ENCODE data around the gene TCF12.

DNA sequence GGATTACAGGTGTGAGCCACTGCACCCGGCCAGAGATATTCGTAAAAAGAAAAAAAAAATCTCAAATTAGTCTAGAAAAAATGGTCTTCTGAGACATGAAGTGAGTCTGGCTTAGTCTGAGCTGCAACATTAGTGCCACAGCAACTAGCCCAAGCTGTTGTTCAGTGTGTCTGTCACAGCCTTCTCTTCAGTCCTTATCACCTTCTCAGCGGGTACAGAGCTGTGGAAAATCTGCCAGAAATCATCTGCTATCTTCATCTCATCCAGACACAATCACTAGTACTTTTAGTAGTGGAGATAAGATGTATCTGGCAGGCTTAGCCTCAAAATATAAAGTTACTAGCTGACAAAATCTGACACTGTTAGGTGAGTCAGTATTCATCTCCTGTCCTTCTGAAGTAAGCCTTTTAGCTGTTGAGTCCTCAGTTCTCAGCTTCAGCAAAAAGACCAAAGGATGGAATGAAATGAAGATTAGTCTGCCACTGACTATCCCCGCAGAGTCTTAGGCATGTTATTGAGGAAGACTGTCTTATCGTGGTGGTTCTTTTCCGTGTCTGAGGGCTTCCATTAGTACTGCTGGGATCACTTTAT lies 337.4 kb downstream of the TCF12 start:
- no peak for TF ChIP-seq CTCF (IDR thresholded peaks at IDR 0.05; ENCODE audit: insufficient read depth, low read length)
- TF ChIP-seq POLR2AphosphoS5 (IDR thresholded peaks at IDR 0.05; ENCODE audit: low read depth), result no peak
- no peak for TF ChIP-seq GABPA (IDR thresholded peaks at IDR 0.05; ENCODE audit: low read depth)
- no peak for TF ChIP-seq SPI1 (IDR thresholded peaks at IDR 0.05; ENCODE audit: borderline replicate concordance, low read depth)

All from HL-60 (cell line).